Measurements from ENCODE around the gene ACTR6.

ACTR6 gene

DNA sequence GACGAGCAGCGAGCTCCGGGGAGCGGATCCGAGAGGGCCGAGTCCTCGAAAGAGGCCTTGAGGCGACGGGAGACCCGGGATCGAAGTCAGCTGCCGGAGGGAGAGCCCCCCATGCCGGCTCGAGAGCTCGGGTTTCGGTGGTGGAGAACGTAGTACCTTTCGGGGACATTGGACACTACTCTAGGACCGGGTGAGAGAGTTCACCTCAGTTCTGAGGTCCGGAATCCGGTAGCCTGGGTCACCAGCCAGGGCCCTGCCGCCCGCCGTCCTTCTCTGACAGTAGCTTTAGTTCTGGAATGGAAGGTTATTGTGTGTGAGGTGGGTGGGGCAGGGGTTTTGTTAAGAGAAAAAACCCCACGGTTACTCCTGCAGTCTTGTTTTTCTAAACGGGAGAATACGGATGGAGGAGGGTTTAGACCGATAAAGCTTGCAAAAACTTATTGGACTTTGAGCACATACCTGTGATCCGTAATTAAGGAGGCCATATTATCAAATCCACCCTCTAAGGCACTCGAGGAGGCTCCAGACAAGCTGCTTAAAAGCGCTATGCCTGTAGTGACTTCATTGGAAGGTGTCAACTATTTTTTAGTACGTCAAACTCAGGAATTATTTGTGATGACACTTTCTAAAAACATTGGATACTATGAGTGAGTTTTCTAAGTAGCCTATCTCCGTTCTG, 67.1 kb downstream of the ACTR6 start:
- DNase-seq: no peak

GRCh38 chr12:100268835-100269564, 68.4 kb downstream of the ACTR6 start:
- DNase-seq: no peak

DNA sequence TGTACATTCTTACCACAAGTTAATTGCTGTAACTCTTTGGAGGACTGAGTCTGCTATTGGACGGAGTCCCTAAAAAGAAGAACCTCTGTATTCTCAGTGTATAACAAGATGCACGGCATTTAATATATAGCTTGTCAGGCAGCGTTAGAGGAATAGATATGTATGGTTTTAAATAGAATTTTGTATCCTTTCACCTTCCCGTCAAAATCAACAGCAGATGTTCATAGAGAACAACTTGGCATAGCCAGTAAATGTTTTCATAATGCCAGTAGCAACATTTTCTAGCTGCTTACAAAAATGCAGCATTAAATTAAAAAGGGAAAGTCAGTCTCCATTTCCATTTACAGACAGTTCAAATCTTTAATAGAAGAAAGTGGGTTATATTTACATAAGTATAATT, 73.2 kb downstream of the ACTR6 start:
- DNase-seq: no peak
